Effector memory CD4-positive, alpha-beta T cell (primary cell): ENCODE data around the gene SEMA5A.

ENCODE experiments used
- DNase-seq, 3 donors: peaks; one replicate each; pipeline ENCODE4 v3.0.0-alpha.2; 2020
- H3K27ac ChIP-seq: 2 replicates; pipeline ENCODE4 v1.7.0; 2013; ENCODE audit warnings: mild to moderate bottlenecking, low read length, moderate library complexity; ENCODE audit not compliant: insufficient read depth, poor library complexity, severe bottlenecking
- H3K27me3 ChIP-seq: replicated peaks from 2 replicates; pipeline ENCODE4 v1.7.0; 2013; ENCODE audit warnings: mild to moderate bottlenecking, low read length; ENCODE audit not compliant: insufficient read depth, control insufficient read depth, poor library complexity, severe bottlenecking
- H3K36me3 ChIP-seq: 2 replicates; pipeline ENCODE4 v1.7.0; 2013; ENCODE audit warnings: mild to moderate bottlenecking, low read length, moderate library complexity; ENCODE audit not compliant: control insufficient read depth, insufficient read depth
- H3K4me1 ChIP-seq: 2 replicates; pipeline ENCODE4 v1.7.0; 2013; ENCODE audit warnings: low read length, mild to moderate bottlenecking; ENCODE audit not compliant: control insufficient read depth, insufficient read depth, poor library complexity, severe bottlenecking
- H3K4me3 ChIP-seq: 2 replicates; pipeline ENCODE4 v1.7.0; 2013; ENCODE audit warnings: low read length, low read depth, mild to moderate bottlenecking; ENCODE audit not compliant: insufficient read depth, poor library complexity, severe bottlenecking
- H3K9me3 ChIP-seq: 2 replicates; pipeline ENCODE4 v1.7.0; 2013; ENCODE audit warnings: mild to moderate bottlenecking, low read length, moderate library complexity; ENCODE audit not compliant: control insufficient read depth

SEMA5A gene

GRCh38 chr5:9547122-9547947 lies 1.5 kb upstream of the SEMA5A start:
- Histone ChIP-seq H3K4me3 (no peak overlapping the region), H3K9me3 (no peaks in the 10 kb centered on the region), H3K27ac (no peak overlapping the region), H3K27me3 (peaks cover 2% of the 10 kb centered on the region), H3K4me1 (peaks cover 12% of the 10 kb centered on the region), H3K36me3 (no peaks in the 10 kb centered on the region)
- no peak for DNase-seq

DNA sequence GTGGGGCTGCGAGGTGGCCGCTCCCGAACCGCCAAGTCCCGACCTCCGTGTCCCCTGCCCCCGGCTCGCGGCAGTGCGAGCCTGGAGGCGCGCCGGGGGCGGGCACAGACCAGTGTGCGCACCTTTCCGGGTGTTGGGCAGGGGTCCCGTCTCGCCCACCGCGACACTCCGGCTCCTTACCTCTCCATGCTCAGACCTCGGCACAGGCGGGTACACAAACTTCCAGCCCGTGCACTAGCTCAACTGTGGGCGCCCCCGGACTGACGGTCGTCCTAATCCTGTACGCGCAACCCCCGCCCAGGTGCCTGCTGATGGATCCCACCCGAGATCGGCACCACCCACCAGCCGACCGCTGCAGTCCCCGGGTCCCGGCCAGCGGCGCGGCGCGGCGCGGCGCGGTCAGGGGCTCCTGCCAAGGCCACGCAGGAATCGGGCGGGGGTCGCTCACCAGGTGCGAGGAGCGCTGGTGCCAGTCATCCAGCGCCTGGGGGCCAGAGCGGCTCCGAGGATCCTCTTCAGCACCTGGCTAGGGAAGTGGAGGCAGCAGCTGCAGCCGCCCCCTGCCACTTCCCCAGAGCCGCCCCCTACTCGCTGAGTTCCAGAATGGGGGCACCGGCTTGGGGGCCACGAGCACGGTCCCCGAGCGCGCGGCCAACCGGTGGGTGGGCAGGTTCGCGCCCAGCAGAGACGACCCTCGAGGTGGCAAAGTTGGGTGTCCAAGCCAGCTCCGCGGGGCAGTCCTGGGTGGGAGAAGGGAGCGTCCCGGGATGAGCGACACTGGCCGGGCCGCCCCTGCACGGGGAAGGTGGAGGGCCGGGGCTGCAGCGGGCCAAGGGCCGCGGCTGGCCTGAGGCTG lies 511 bp downstream of the SEMA5A start:
- peak overlapping the region; percentile 48 for H3K4me3 ChIP-seq
- no peaks in the 10 kb centered on the region for H3K36me3 ChIP-seq
- peaks cover 2% of the 10 kb centered on the region for H3K27me3 ChIP-seq
- no peaks in the 10 kb centered on the region for H3K9me3 ChIP-seq
- H3K27ac ChIP-seq: no peak overlapping the region
- H3K4me1 ChIP-seq: peaks cover 12% of the 10 kb centered on the region
- DNase-seq: no peak

DNA sequence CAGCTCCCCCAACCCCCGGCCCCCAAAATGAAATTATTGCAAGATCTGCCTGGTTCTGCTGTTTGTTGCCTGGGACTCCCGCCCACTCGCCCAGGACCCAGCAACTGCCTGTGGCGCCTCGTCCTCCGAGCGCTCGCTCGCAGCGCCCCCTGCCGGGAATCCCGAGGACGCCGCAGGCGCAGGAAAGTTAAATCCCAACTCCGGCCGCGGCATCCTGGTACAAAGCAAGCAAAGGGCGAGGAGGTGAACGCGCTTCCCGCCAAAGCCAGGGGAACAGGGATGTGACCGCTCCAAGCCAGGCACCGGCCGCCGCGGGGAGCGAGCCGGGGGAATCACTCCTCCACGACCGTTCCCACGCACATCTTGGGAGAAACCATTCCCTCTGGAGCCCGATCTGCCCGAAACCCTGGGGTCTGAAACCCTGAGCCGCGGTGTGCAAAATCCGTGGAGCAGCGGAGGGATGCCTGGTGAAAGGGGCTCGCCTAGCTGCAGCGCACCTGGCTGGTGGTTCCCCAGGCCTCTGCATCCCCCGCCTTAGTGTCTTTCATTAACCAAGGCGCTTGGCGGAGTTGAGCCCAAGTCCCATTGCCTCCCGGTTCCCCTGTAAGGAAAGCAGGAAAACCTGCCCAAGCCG lies 1.3 kb downstream of the SEMA5A start:
- H3K4me3 ChIP-seq: peak overlapping the region; percentile 48
- no peak overlapping the region for H3K27ac ChIP-seq
- no peaks in the 10 kb centered on the region for H3K36me3 ChIP-seq
- peaks cover 12% of the 10 kb centered on the region for H3K4me1 ChIP-seq
- no peaks in the 10 kb centered on the region for H3K9me3 ChIP-seq
- DNase-seq: peak in 1 of 3 donors; percentile 16
- peaks cover 2% of the 10 kb centered on the region for H3K27me3 ChIP-seq

DNA sequence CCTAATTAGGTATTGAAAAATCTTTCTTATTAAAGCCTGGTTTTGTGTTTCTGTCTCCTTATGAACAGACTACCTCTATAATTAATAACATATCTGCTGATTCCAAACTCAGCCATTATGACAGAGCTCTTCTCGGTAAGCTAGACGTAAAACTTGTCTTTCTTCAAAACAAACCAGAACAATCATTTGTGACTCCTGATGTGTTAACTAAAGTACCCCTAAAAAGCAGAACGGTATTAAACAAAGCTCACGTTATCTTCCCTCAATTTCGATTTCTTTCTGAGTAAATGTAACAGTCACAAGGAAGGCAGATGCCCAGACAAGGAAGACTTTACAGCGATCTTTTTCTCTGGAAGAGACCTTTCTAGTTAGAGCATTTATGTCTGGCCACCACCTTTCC lies 1.8 kb downstream of the SEMA5A start:
- H3K27ac ChIP-seq: no peak overlapping the region
- no peak overlapping the region for H3K4me3 ChIP-seq
- peaks cover 13% of the 10 kb centered on the region for H3K4me1 ChIP-seq
- no peaks in the 10 kb centered on the region for H3K36me3 ChIP-seq
- peaks cover 2% of the 10 kb centered on the region for H3K27me3 ChIP-seq
- DNase-seq: no peak
- no peaks in the 10 kb centered on the region for H3K9me3 ChIP-seq

DNA sequence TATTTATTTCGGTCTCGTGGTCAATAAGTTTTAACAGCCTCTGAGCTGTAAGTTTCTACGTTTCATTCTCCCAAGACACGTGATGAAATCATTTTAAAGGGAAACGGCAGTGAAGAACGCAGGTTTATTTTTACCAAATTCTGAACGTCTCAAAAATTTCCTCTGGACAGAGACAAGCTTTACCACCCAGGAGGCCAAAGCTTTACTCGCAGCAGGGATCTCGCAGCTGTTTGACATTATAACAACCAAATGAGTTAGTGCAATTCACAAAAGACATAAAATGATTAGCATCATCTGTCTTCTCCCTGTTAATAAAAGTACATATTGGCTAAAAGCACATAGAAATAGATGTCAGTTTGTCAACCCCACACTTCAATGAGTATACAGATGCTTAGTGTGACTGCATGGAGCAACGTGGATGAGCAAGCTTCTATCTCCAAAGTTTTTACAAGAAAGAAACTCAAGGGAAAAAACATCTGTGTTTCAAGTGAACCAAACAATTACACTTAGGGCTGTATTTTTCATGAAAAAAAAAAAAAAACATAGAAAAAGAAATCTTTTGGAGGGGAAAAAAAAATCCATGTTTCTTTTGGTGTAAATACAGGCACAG lies 2.5 kb downstream of the SEMA5A start:
- peaks cover 2% of the 10 kb centered on the region for H3K27me3 ChIP-seq
- H3K36me3 ChIP-seq: no peaks in the 10 kb centered on the region
- H3K27ac ChIP-seq: no peak overlapping the region
- H3K9me3 ChIP-seq: no peaks in the 10 kb centered on the region
- no peak for DNase-seq
- peaks cover 15% of the 10 kb centered on the region for H3K4me1 ChIP-seq
- H3K4me3 ChIP-seq: no peak overlapping the region

- H3K4me1 ChIP-seq: peaks cover 15% of the 10 kb centered on the region
- no peak for DNase-seq
- no peak overlapping the region for H3K27ac ChIP-seq
- no peak overlapping the region for H3K4me3 ChIP-seq
- peaks cover 2% of the 10 kb centered on the region for H3K27me3 ChIP-seq
- H3K36me3 ChIP-seq: no peaks in the 10 kb centered on the region
- no peaks in the 10 kb centered on the region for H3K9me3 ChIP-seq
Observed at GRCh38 chr5:9540791-9541190, 5.1 kb downstream of the SEMA5A start.

GRCh38 chr5:9538504-9538903 lies 7.4 kb downstream of the SEMA5A start:
- Histone ChIP-seq H3K36me3 (no peaks in the 10 kb centered on the region), H3K4me1 (peaks cover 3% of the 10 kb centered on the region), H3K27ac (no peak overlapping the region), H3K4me3 (no peak overlapping the region), H3K27me3 (no peaks in the 10 kb centered on the region), H3K9me3 (no peaks in the 10 kb centered on the region)
- DNase-seq: no peak

DNA sequence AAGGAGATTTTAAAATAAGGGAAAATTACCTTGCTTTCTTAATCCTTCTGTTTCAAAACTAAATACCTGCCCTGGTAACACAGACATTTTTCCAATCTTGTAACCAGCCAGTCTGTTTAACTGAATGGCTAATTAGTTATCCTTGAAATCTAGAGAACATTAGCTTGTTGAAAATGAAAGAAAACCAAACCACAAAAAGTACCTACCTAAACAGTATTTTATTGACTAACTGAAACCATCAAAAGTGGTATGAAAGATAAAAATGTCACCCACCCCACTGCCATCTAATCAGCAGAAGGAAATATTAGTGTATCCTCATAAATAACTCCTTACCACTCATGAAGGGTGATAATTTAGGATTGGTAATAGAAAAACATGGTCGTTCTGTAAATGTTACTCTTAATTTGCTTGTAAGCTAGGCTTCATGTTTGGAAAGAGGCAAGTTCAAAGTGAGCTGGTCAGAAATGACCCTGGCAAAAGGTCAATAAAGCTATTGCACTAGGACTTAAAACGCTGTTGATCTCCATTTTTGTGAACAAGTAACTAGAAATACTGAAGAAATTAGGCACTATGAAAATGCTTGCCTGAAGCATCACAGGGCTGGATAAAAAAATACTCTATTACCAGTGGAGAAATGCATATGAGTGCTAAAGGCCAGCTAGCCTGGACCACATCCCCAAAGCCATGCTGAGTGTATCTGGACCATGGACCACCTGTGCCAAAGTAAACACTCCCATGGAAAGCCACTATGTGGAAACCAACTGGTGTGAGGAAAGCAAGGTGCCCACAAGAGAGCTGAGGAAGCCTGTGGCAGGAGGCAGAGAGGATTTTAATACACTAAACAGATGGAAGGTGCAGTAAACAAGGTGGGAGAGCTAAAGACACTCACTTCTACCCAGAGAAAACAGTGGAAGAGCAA lies 8.4 kb downstream of the SEMA5A start:
- Histone ChIP-seq H3K27me3 (no peaks in the 10 kb centered on the region), H3K27ac (no peak overlapping the region), H3K9me3 (no peaks in the 10 kb centered on the region), H3K36me3 (no peaks in the 10 kb centered on the region), H3K4me3 (no peak overlapping the region), H3K4me1 (peaks cover 3% of the 10 kb centered on the region)
- no peak for DNase-seq

DNA sequence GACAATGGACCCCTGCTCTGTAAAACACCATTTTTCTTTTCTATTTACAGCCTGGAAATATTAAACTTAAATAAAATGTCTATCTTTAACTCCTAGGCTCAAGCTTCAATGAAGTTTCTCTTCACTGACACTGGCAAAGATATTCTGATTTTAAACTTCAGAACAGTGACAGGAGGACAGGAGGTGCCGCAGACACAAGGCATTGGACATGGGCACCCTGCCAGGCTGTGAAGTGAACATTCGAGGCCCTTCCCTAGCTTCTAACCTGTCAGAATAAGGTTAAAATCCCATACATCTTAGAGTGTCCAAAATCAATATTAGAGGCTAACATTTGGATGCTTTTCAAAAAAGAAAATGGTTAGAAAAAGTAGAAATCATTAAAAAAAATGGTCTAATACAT lies 9.2 kb downstream of the SEMA5A start:
- Histone ChIP-seq H3K27ac (peak overlapping the region; percentile 27), H3K27me3 (no peaks in the 10 kb centered on the region), H3K36me3 (no peaks in the 10 kb centered on the region), H3K4me1 (peaks cover 3% of the 10 kb centered on the region), H3K4me3 (no peak overlapping the region), H3K9me3 (no peaks in the 10 kb centered on the region)
- DNase-seq: no peak
